Activated CD4-positive, alpha-beta T cell treated with anti-CD3 and anti-CD28 coated beads for 36 hours (primary cell): ENCODE data around the gene PABPN1. TPM values are rescaled to one million over a fixed set of nuclear protein-coding genes. Genes with fewer than 3 reads are reported as not detected.

ENCODE experiments used
- ATAC-seq: fragments of 200-7000 bp; cut with Tn5 transposase; one replicate; pipeline ENCODE4 v1.10.0; 2021; ENCODE audit warnings: mild to moderate bottlenecking, moderate library complexity
- CTCF ChIA-PET: fragments of 350-600 bp; sonication (Branson Sonifier 250); formaldehyde crosslinking; loops from one replicate; lab custom pipeline; 2021; ENCODE audit warnings: antibody characterized with exemption; lab: Charles Lee
- POLR2A ChIA-PET: fragments of 350-600 bp; sonication (Branson Sonifier 250); formaldehyde crosslinking; loops from one replicate; lab custom pipeline; 2021; ENCODE audit warnings: antibody characterized with exemption, inconsistent platforms; lab: Charles Lee
- DNase-seq: peaks from one replicate; pipeline ENCODE4 v3.0.0-alpha.2; 2020
- H3K27ac Mint-ChIP-seq: one replicate; pipeline ENCODE4 v1.8.0; 2021; ENCODE audit warnings: mixed read lengths
- H3K27me3 Mint-ChIP-seq: one replicate; pipeline ENCODE4 v1.8.0; 2021; ENCODE audit warnings: mixed read lengths
- H3K36me3 Mint-ChIP-seq: one replicate; pipeline ENCODE4 v1.8.0; 2021; ENCODE audit warnings: low read depth, mixed read lengths
- H3K4me1 Mint-ChIP-seq: one replicate; pipeline ENCODE4 v1.8.0; 2021; ENCODE audit warnings: mixed read lengths
- H3K4me3 Mint-ChIP-seq: one replicate; pipeline ENCODE4 v1.8.0; 2021; ENCODE audit warnings: mild to moderate bottlenecking, moderate library complexity, mixed read lengths
- H3K9me3 Mint-ChIP-seq: one replicate; pipeline ENCODE4 v1.8.0; 2021; ENCODE audit warnings: low read depth, mixed read lengths
- intact Hi-C, 2 experiments: fragments of 100-400 bp; cut with DNase I in 1 of 2; cut with micrococcal nuclease in 1 of 2; formaldehyde crosslinking; loops; one replicate each; pipeline versions ENCODE4 v1.14.2 to v1.15.1; 2022 to 2024; cut with DNase I, micrococcal nuclease
- total RNA-seq, 2 experiments: library from RNA; stranded (reverse); gene quantifications; one replicate each; pipeline ENCODE4 v1.2.3, GENCODE V29; 2021

The PABPN1 gene
- total RNA-seq, 2 experiments from 2014 or later, result 237 to 338 TPM

DNA sequence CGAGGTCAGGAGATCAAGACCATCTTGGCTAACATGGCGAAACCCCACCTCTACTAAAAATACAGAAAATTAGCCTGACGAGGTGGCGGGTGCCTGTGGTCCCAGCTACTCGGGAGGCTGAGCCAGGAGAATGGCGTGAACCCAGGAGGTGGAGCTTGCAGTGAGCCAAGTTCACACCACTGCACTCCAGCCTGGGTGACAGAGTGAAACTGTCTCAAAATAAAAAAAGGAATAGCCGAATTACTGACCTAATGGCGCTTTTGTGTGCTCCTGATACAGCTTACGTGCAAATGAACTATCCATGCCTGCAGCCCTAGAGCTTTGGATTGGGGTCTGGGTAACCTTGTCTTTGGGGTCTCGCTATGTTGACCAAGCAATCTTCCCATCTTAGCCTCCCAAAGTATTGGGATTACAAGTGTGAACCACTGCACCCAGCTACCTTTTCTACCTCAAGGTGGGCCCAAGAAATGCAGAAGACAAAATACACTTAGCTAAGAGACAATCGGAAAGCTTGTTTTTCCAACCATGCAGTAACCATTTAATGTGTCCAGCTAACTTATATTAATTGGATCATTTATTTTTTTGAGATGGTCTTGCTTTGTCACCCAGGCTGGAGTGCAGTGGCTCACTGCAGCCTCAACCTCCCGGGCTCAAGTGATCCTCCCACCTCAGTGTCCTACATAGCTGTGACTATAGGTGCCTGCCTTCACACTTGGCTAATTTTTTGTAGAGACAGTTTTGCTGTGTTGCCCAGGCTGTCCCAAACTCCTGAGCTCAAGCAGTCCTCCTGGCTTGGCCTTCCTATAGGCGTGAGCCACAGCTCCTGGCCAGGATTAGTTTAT, 5.5 kb downstream of the PABPN1 start:
- Mint-ChIP-seq H3K27ac (peak overlapping the region; percentile 4), H3K4me3 (no peak overlapping the region), H3K4me1 (peaks cover 15% of the 10 kb centered on the region), H3K9me3 (no peaks in the 10 kb centered on the region), H3K27me3 (no peaks in the 10 kb centered on the region), H3K36me3 (peaks cover 33% of the 10 kb centered on the region)
- no peak for ATAC-seq
- ChIA-PET CTCF (interaction anchor here (0.8 to 11.6 kb wide), 21 partner anchors 9 to 304 kb away, joined by 3 to 173 read pairs (median 3); partner anchors contain the start of genes CMTM5 and PPP1R3E), POLR2A (interaction anchor here (0.6 to 1.8 kb wide), 5 partner anchors 16 to 39 kb away, joined by 3 to 11 read pairs (median 3); partner anchors contain the start of genes PPP1R3E and SLC22A17)
- DNase-seq, result no peak
- intact Hi-C loops, result no loop called here

DNA sequence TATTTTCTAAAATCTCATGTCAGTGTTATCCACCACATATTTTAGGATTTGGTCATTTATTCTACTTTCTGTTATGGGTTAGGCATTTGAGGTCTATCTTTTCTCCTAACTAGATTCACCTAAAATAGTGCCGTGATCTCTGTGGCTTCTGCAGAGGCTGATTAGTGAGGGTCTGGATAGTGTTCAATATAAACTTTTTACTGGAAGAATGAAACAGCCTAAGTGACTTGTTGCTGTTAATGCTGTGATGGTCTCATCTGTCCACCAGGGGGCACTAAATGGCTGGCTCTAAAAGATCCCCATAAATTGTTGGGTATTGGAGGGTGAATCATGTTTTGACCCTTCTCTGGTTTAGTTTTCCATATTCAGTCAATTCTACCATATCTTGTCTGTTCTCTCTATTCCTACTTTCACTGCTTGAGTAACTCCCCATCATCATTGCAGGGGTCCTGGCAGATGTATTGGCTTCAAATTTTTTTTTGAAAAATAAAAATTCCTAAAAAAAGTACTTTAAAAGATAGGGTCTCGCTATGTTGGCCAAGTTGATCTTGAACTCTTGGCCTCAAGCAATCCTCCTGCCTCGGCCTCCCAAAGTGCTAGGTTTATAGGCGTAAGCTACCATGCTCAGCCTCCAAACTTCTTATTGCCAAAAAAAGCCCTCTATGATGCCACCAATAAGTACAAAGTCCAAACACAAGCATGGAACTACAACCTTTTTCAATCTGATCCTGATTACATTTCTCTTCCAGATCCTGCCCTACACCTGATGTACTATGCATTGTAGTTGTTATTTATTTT, 6.9 kb downstream of the PABPN1 start:
- peaks cover 6% of the 10 kb centered on the region for H3K4me1 Mint-ChIP-seq
- no peak overlapping the region for H3K4me3 Mint-ChIP-seq
- H3K36me3 Mint-ChIP-seq, result peaks cover 19% of the 10 kb centered on the region
- H3K9me3 Mint-ChIP-seq, result no peaks in the 10 kb centered on the region
- no peaks in the 10 kb centered on the region for H3K27me3 Mint-ChIP-seq
- intact Hi-C loops, result loop anchor here (1.0 to 2.0 kb wide), 3 partner anchors 52 to 234 kb away; no protein-coding TSS in a partner anchor
- POLR2A ChIA-PET, result no interaction called here
- CTCF ChIA-PET, result interaction anchor here (1.1 to 2.5 kb wide), 6 partner anchors 12 to 133 kb away, joined by 3 to 24 read pairs (median 4); partner anchors contain the start of gene SLC22A17
- H3K27ac Mint-ChIP-seq, result no peak overlapping the region
- peak; percentile 92 for ATAC-seq
- DNase-seq, result peak; percentile 82

DNA sequence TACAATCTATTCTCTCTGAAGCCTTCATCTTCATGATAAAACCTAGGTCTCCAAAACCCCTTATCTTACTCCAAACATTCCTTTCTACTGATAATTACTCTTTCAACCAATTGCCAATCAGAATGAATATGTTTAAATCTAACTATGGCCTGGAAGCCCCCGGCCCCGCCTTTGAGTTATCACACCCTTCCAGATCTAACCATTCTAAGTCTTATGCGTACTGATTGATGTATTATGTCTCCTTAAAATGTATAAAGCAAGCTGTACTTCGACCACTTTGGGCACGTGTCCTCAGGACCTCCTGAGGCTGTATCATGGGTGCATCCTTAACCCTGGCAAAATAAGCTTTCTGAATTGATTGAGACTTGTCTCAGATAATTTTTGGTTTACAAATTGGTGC, 14.4 kb downstream of the PABPN1 start:
- H3K36me3 Mint-ChIP-seq, result no peaks in the 10 kb centered on the region
- ChIA-PET POLR2A (no interaction called here), CTCF (interaction anchor here (0.6 to 1.2 kb wide), 6 partner anchors 9 to 481 kb away, joined by 3 to 4 read pairs (median 3); no protein-coding TSS in a partner anchor)
- DNase-seq, result no peak
- no peak overlapping the region for H3K27ac Mint-ChIP-seq
- no peaks in the 10 kb centered on the region for H3K4me1 Mint-ChIP-seq
- no peaks in the 10 kb centered on the region for H3K9me3 Mint-ChIP-seq
- intact Hi-C loops, result no loop called here
- H3K4me3 Mint-ChIP-seq, result no peak overlapping the region
- H3K27me3 Mint-ChIP-seq, result peaks cover 11% of the 10 kb centered on the region
- ATAC-seq, result no peak

DNA sequence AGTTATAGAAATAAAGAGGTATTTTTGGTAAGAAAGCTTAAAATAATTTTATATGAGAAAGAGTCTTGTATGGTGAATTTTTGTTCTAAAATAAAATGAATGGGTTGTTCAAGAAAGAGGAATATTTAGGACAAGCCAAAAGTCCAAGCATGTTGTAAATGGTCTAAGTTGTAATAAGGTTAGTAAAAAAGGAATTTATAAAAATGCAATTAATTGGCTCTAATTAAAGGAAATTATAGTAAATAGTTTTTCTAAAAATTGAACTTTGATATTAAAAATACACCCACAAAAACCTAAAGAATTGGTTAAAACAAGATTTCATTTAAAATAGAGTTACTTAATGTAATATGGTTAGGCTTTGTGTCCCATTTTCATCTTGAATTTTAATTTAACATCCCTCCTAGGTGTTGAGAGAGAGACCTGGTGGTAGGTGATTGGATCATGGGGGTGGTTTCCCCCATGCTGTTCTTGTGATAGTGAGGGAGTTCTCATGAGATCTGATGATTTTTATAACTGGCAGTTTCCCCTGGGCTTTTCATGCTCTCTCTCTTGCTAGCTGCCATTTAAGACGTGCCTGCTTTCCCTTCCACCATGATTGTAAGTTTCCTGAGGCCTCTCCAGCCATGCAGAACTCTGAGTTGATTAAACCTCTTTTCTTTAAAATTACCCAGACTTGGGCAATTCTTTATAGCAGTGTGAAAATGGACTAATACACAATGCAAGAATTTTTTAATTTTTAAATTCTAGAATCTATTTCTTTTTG, 18.4 kb downstream of the PABPN1 start:
- no peak for DNase-seq
- Mint-ChIP-seq H3K4me1 (no peaks in the 10 kb centered on the region), H3K4me3 (no peak overlapping the region), H3K36me3 (no peaks in the 10 kb centered on the region), H3K27ac (no peak overlapping the region), H3K9me3 (no peaks in the 10 kb centered on the region), H3K27me3 (peaks cover 9% of the 10 kb centered on the region)
- POLR2A ChIA-PET, result interaction anchor here (0.6 kb wide), 1 partner anchor 15 kb away, joined by 7 read pairs; no protein-coding TSS in a partner anchor
- ATAC-seq, result no peak
- intact Hi-C loops, result no loop called here
- CTCF ChIA-PET, result interaction anchor here (0.6 to 1.6 kb wide), 4 partner anchors 13 to 220 kb away, joined by 3 to 4 read pairs (median 4); no protein-coding TSS in a partner anchor

DNA sequence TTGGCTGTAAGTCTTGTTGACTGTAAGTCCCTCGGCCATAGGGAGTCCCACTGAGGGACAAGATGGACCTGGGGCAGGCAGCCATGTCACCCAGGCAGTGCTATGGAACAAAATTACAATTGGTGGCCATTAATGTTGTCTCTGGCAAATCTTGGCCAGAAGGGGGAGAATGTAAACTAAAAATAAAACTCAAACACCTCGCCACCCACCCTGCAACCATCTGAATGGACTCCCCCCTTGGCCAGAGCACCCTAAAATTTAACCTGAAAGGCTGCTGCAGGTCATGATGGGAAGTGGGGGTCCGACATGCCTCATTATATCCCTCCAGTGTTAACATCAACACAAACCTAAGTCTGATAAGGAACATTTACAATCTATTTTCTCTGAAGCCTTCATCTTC, 23.2 kb downstream of the PABPN1 start:
- no peaks in the 10 kb centered on the region for H3K27me3 Mint-ChIP-seq
- no peak overlapping the region for H3K4me3 Mint-ChIP-seq
- no peaks in the 10 kb centered on the region for H3K4me1 Mint-ChIP-seq
- H3K36me3 Mint-ChIP-seq, result no peaks in the 10 kb centered on the region
- no peak overlapping the region for H3K27ac Mint-ChIP-seq
- DNase-seq (no peak), ATAC-seq (no peak)
- no peaks in the 10 kb centered on the region for H3K9me3 Mint-ChIP-seq
- ChIA-PET POLR2A (no interaction called here), CTCF (interaction anchor here (1.0 to 2.1 kb wide), 4 partner anchors 10 to 36 kb away, joined by 3 to 8 read pairs (median 6); no protein-coding TSS in a partner anchor)
- intact Hi-C loops, result no loop called here

DNA sequence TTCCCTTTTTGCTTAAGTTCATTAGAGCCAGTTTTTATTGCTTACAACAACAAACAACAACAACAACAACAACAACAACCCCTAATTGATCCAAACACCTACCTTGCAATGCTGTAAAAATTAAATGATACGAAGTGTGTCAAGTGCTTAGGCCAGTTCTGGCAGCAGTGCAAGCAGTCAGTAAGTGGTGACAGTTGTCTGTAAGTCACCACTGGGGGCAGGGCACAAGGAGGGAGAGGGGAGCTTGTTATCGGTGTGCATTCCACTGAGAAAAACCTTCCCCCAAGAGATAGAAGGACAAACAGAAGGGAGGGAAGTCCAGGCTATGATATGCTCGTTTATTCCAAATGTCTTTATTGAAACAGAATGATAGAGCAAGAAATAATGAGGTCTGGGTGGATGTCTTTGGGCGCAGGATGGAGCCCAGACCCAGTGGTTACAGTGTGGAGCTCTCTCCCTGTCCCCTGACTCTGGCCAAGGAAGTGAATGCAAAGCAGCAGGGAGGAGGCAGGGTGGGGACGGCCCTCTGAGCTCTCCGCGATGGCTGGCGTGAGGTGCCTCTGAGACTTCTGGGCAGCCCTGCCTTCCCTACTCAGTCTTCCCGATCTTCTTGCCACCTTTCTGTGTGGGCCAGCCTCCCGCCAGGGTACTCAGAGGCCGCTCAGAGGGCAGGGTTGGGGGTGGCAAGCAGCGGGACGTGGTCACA, 24.9 kb downstream of the PABPN1 start:
- intact Hi-C loops, result no loop called here
- peaks cover 10% of the 10 kb centered on the region for H3K27me3 Mint-ChIP-seq
- DNase-seq (no peak), ATAC-seq (no peak)
- peaks cover under 1% of the 10 kb centered on the region for H3K4me1 Mint-ChIP-seq
- CTCF ChIA-PET, result interaction anchor here (0.7 to 2.1 kb wide), 6 partner anchors 13 to 54 kb away, joined by 3 to 8 read pairs (median 4); no protein-coding TSS in a partner anchor
- POLR2A ChIA-PET, result no interaction called here
- no peak overlapping the region for H3K27ac Mint-ChIP-seq
- H3K4me3 Mint-ChIP-seq, result no peak overlapping the region
- H3K36me3 Mint-ChIP-seq, result no peaks in the 10 kb centered on the region
- H3K9me3 Mint-ChIP-seq, result no peaks in the 10 kb centered on the region

DNA sequence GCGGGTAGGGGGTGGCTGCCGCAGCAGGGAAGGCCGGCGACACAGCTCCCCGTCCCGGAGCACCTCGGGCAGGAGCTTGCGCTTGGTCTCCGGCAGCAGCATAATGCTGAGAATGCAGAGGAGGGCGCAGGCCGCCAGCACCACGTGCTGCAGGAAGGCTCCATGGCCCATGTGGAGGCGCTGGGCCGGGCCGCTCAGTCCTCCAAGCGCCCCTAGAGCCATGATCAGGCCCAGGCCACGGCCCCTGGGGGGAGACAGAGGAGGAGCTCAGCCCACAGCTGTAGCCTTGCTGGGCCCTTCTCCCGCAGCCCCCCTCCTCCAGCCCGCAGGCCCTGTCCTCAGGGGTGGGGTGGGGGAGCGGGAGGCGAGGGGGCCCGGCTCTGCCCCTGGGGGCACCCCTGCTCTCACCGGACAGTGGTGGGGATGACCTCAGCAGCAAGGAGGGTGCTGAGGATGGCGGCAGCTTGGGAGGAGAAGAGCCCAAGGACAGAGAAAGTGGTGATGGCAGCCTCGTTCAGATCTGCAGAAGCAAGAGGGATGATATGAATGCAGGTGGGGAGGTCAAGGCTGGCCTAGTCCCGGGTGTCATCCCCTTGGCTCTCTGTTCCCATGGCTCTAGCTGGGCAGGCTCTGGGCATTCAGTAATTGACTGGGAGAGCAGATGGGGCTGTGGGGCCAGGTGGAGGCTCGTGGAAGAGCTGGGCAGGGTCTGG, 25.6 kb downstream of the PABPN1 start:
- H3K9me3 Mint-ChIP-seq, result no peaks in the 10 kb centered on the region
- ATAC-seq (no peak), DNase-seq (no peak)
- peaks cover 3% of the 10 kb centered on the region for H3K4me1 Mint-ChIP-seq
- H3K27me3 Mint-ChIP-seq, result peaks cover 14% of the 10 kb centered on the region
- intact Hi-C loops, result no loop called here
- H3K4me3 Mint-ChIP-seq, result no peak overlapping the region
- ChIA-PET POLR2A (no interaction called here), CTCF (interaction anchor here (0.7 to 2.1 kb wide), 3 partner anchors 12 to 55 kb away, joined by 3 to 8 read pairs (median 5); no protein-coding TSS in a partner anchor)
- no peak overlapping the region for H3K27ac Mint-ChIP-seq
- H3K36me3 Mint-ChIP-seq, result no peaks in the 10 kb centered on the region

DNA sequence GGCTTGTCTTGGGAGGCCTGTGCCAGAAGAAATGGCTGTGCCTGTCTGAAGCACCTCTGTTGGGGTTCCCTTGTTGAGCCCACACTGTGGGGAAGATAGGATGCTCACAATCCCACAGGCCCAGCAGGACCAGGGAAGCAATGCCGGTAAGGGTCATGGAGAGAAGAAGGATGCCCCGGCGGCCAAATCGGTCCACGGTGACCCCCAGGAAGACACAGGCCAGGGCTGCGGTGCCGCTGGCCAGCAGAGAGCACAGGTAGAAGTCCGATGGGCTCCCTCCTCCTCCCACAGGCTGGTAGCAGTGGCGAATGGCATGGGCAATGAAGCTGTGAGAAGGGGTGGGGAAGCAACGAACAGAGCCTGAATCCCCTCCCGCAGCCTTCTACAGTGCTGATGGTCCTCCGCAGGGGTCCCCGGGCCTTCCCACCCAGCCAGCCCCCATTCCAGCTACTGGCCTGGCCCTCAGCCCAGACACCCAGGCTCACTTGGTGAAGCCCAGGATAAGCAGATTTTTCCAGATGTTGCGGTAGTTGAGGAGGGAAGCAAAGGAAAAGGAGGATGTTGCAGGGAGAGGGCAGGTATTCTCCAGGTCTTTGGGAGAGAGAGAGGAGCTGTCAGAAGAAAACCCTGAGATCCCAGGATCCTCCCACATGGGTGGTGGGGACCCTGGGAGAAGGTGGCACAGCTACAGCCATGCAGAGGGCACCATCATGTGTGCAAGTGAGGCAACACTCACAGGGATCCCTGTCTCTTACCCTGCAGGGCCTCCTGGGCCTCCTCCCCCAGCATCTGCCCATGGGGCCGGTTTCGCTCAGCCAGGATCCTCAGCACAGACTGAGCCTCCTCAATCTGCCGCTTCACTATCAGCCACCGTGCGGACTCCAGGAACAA, 26.4 kb downstream of the PABPN1 start:
- no peaks in the 10 kb centered on the region for H3K36me3 Mint-ChIP-seq
- CTCF ChIA-PET, result interaction anchor here (0.6 kb wide), 1 partner anchor 12 kb away, joined by 4 read pairs; no protein-coding TSS in a partner anchor
- H3K4me3 Mint-ChIP-seq, result no peak overlapping the region
- intact Hi-C loops, result no loop called here
- peaks cover 3% of the 10 kb centered on the region for H3K4me1 Mint-ChIP-seq
- DNase-seq (no peak), ATAC-seq (no peak)
- peaks cover 14% of the 10 kb centered on the region for H3K27me3 Mint-ChIP-seq
- H3K9me3 Mint-ChIP-seq, result no peaks in the 10 kb centered on the region
- POLR2A ChIA-PET, result no interaction called here
- no peak overlapping the region for H3K27ac Mint-ChIP-seq

DNA sequence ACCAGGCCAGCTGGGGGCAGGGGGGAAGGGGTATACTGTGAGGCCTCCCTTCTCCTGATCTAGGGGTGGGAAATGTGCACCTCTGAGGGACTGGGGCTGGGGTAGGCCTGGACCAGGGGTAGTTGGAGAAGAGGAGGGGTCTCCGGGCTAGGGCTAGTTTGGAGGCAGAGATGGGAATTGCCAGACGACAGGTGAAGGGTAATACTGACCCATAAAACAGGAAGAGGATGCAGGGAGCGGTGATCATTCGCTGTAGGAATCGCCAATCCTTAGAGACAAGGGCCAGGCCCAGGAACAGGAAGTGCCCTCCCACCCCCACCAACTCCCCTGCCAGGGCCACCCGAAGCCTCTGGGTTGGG, 27.0 kb downstream of the PABPN1 start:
- DNase-seq, result no peak
- H3K4me1 Mint-ChIP-seq, result peaks cover 8% of the 10 kb centered on the region
- ATAC-seq, result no peak
- intact Hi-C loops, result no loop called here
- peaks cover 18% of the 10 kb centered on the region for H3K27me3 Mint-ChIP-seq
- no peak overlapping the region for H3K27ac Mint-ChIP-seq
- H3K4me3 Mint-ChIP-seq, result no peak overlapping the region
- H3K9me3 Mint-ChIP-seq, result no peaks in the 10 kb centered on the region
- H3K36me3 Mint-ChIP-seq, result no peaks in the 10 kb centered on the region
- ChIA-PET POLR2A (no interaction called here), CTCF (no interaction called here)
